NCI-H1092 (cell line): Measurements from ENCODE around the gene FXR2.
A peak's percentile ranks its signal among the peaks of the same experiment; 100 is the strongest.
"Not testable (repeated sequence)": the region's sequence is repeated elsewhere in the genome, so short reads cannot be mapped to it uniquely, and the experiment has no call there.

Experiments used
- DNase-seq: peaks from one replicate; lab custom pipeline; 2025; lab: John Stamatoyannopoulos, UW

Gene FXR2

GRCh38 chr17:7614425-7615264, at the start of gene FXR2:
Gene FXR2, minus strand, starts transcription at chr17:7614897. Its CDS starts 365 bp downstream, at chr17:7614532.
- peak; percentile 98 for DNase-seq

GRCh38 chr17:7656958-7657609, 42.4 kb upstream of the FXR2 start:
- DNase-seq: no peak

- DNase-seq: no peak
These were observed 40.8 kb upstream of the FXR2 start for GRCh38 chr17:7655541-7655840.

GRCh38 chr17:7654832-7655540, 40.3 kb upstream of the FXR2 start:
- DNase-seq: no peak

- no peak for DNase-seq
These were observed 38.0 kb upstream of the FXR2 start for GRCh38 chr17:7652388-7653356.

GRCh38 chr17:7651665-7652387, 37.1 kb upstream of the FXR2 start:
- no peak for DNase-seq

- DNase-seq: no peak
These were observed 36.5 kb upstream of the FXR2 start for GRCh38 chr17:7651097-7651664.

- peak; percentile 44 for DNase-seq
These were observed 35.9 kb upstream of the FXR2 start, which contains the start of gene ATP1B2 for GRCh38 chr17:7650509-7651096. Gene ATP1B2, plus strand, starts transcription at chr17:7650926. Its CDS starts 593 bp downstream, at chr17:7651519.

- no peak for DNase-seq
These were observed 32.3 kb upstream of the FXR2 start for GRCh38 chr17:7647018-7647417.

GRCh38 chr17:7646457-7646856, 31.8 kb upstream of the FXR2 start:
- no peak for DNase-seq

GRCh38 chr17:7644775-7645174, 30.1 kb upstream of the FXR2 start:
- DNase-seq: no peak

GRCh38 chr17:7641635-7642034, 26.9 kb upstream of the FXR2 start:
- DNase-seq: not testable (repeated sequence)

GRCh38 chr17:7640783-7641182, 26.1 kb upstream of the FXR2 start:
- DNase-seq: no peak

- no peak for DNase-seq
These were observed 21.5 kb upstream of the FXR2 start for GRCh38 chr17:7636163-7636562.

- DNase-seq: peak; percentile 48
These were observed 19.7 kb upstream of the FXR2 start for GRCh38 chr17:7634384-7634783.

- no peak for DNase-seq
These were observed 18.4 kb upstream of the FXR2 start for GRCh38 chr17:7633093-7633492.

GRCh38 chr17:7632492-7632894, 17.8 kb upstream of the FXR2 start:
- no peak for DNase-seq

GRCh38 chr17:7631398-7632380, 17.0 kb upstream of the FXR2 start:
- no peak for DNase-seq
